Measurements from ENCODE around the gene PLAA.

The PLAA gene

DNA sequence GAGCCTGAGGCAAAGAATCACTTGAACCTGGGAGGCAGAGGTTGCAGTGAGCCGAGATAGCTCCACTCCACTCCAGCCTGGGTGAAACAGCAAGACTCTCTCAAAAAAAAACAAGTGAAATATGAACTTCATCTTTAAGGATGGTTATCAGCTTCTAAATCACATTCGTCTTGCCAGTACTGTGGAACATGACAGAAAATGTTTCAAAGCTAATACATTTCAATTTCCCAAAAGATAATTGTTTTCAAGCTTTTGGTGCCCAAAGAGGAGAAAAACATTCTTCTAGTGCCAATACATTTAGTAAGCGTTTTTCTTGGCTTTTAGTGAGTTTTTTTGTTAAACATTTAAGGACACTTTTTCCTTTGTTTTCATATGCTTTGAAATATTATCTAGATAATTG lies 4.8 kb upstream of the PLAA start:
- H3K36me3 ChIP-seq (ENCODE audit: control insufficient read depth, insufficient read depth, low read length), result no peaks in the 10 kb centered on the region
- H3K27me3 ChIP-seq (ENCODE audit: control insufficient read depth, insufficient read depth, low read length), result no peaks in the 10 kb centered on the region
- H3K27ac ChIP-seq (ENCODE audit: low read depth, low read length), result no peak overlapping the region
- no peaks in the 10 kb centered on the region for H3K4me1 ChIP-seq (ENCODE audit: control insufficient read depth, insufficient read depth, low read length)
- H3K9ac ChIP-seq (ENCODE audit: low read length), result no peak overlapping the region
- no peak overlapping the region for H3K4me3 ChIP-seq (ENCODE audit: low read length)

DNA sequence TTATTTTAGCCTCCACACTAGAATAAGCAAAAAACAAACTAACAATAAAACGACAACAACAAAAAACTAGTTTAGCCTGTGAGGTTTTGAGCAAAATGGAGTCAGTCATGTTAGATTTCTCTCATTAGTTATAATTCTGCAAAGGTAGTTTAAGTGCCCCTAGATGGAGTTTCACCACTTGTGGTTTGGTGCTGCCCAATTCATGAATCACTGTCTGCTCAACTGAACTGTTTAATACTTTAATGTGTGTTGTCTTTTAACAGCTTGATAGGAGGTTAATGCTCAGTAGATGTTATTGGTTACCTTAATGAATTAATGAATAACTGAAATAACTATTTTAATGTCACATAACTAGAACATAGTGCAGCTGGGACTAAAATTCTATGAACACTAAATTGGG lies 3.5 kb upstream of the PLAA start:
- peaks cover 2% of the 10 kb centered on the region for H3K4me1 ChIP-seq (ENCODE audit: control insufficient read depth, insufficient read depth, low read length)
- H3K9ac ChIP-seq (ENCODE audit: low read length), result no peak overlapping the region
- H3K36me3 ChIP-seq (ENCODE audit: control insufficient read depth, insufficient read depth, low read length), result no peaks in the 10 kb centered on the region
- H3K4me3 ChIP-seq (ENCODE audit: low read length), result no peak overlapping the region
- H3K27ac ChIP-seq (ENCODE audit: low read depth, low read length), result no peak overlapping the region
- no peaks in the 10 kb centered on the region for H3K27me3 ChIP-seq (ENCODE audit: control insufficient read depth, insufficient read depth, low read length)

DNA sequence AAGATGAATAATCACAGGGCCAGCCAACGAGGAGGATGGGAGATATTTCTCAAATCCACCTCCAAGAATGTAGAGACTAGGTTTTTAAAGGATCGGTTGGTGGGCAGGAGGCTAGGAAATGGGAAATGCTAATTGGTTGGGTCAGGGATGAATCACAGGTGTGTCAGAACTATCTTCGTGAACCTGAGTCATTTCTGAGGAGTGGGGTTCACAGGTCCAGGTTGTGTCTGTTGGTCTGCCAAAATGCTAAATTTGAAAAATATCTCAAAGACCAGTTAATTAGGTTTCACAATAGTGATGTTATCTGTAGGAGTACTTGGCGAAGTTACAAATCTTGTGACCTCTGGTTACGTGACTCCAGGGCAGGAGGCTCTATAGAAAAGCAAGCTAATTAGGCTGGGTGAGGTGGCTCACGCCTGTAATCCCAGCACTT lies 2.6 kb upstream of the PLAA start:
- Histone ChIP-seq H3K9ac (ENCODE audit: low read length) (no peak overlapping the region), H3K4me1 (ENCODE audit: control insufficient read depth, insufficient read depth, low read length) (peaks cover 4% of the 10 kb centered on the region), H3K36me3 (ENCODE audit: control insufficient read depth, insufficient read depth, low read length) (no peaks in the 10 kb centered on the region), H3K27ac (ENCODE audit: low read depth, low read length) (no peak overlapping the region), H3K27me3 (ENCODE audit: control insufficient read depth, insufficient read depth, low read length) (no peaks in the 10 kb centered on the region), H3K4me3 (ENCODE audit: low read length) (no peak overlapping the region)

DNA sequence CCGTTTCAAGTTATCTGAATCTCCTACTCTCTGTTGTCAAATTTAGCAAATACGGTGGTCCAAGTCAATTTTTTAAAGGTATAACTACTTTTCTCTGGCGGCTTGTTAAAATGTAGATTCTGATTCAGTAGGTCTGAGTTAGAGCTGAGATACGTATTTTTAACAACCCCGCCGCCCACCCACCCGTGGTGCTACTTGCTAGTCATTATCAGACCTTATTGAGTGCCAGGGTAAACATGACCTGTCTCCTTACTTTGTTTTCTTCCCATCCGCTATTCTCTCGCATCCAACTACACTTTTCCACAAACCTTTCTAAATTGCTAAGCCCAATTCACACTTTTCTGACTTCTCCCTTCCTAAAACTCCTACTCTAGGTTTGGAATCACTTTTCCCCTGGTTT lies 694 bp upstream of the PLAA start:
- H3K27me3 ChIP-seq (ENCODE audit: control insufficient read depth, insufficient read depth, low read length), result no peaks in the 10 kb centered on the region
- H3K4me1 ChIP-seq (ENCODE audit: control insufficient read depth, insufficient read depth, low read length), result peaks cover 4% of the 10 kb centered on the region
- H3K36me3 ChIP-seq (ENCODE audit: control insufficient read depth, insufficient read depth, low read length), result no peaks in the 10 kb centered on the region
- peak overlapping the region; percentile 95 for H3K4me3 ChIP-seq (ENCODE audit: low read length)
- H3K27ac ChIP-seq (ENCODE audit: low read depth, low read length), result peak overlapping the region; percentile 97
- no peak overlapping the region for H3K9ac ChIP-seq (ENCODE audit: low read length)

GRCh38 chr9:26945591-26945990 lies 1.5 kb downstream of the PLAA start:
- Histone ChIP-seq H3K27me3 (ENCODE audit: control insufficient read depth, insufficient read depth, low read length) (no peaks in the 10 kb centered on the region), H3K36me3 (ENCODE audit: control insufficient read depth, insufficient read depth, low read length) (no peaks in the 10 kb centered on the region), H3K9ac (ENCODE audit: low read length) (no peak overlapping the region), H3K4me3 (ENCODE audit: low read length) (peak overlapping the region; percentile 95), H3K4me1 (ENCODE audit: control insufficient read depth, insufficient read depth, low read length) (peaks cover 4% of the 10 kb centered on the region), H3K27ac (ENCODE audit: low read depth, low read length) (no peak overlapping the region)

GRCh38 chr9:26940779-26941178 lies 6.3 kb downstream of the PLAA start:
- Histone ChIP-seq H3K36me3 (ENCODE audit: control insufficient read depth, insufficient read depth, low read length) (no peaks in the 10 kb centered on the region), H3K4me1 (ENCODE audit: control insufficient read depth, insufficient read depth, low read length) (peaks cover 4% of the 10 kb centered on the region), H3K27me3 (ENCODE audit: control insufficient read depth, insufficient read depth, low read length) (no peaks in the 10 kb centered on the region), H3K27ac (ENCODE audit: low read depth, low read length) (no peak overlapping the region), H3K4me3 (ENCODE audit: low read length) (no peak overlapping the region), H3K9ac (ENCODE audit: low read length) (no peak overlapping the region)

DNA sequence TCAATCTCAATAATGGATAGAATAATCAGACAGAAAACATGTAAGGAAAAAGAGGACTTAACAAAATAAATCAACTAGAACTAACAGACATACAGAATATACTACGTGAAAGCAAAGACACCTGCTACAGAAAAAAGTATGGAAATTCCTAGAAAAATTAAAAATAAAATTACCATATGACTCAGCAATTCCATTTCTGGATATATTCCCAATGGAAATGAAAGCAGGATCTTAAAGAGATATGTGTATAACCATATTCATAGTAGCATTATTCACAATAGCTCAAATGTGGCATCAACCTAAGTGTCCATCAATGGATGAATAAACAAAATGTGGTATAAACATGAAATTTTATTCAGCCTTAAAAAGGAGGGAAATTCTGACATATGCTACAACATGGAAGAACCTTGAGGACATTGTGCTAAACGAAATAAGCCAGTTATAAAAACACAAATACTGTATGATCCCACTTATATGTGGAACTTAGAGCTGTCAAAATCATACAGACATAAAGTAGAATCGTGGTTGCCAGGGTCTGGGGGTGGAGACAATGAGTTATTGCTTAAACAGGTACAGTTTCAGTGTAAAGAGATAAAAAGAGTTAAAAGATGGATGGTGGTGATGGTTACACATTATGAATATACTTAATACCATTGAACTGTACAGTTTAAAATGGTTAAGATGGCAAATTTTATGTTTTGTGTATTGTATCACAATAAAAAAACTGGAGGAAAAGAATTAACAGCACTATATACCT lies 6.9 kb downstream of the PLAA start:
- Histone ChIP-seq H3K27ac (ENCODE audit: low read depth, low read length) (no peak overlapping the region), H3K36me3 (ENCODE audit: control insufficient read depth, insufficient read depth, low read length) (no peaks in the 10 kb centered on the region), H3K27me3 (ENCODE audit: control insufficient read depth, insufficient read depth, low read length) (no peaks in the 10 kb centered on the region), H3K4me3 (ENCODE audit: low read length) (no peak overlapping the region), H3K4me1 (ENCODE audit: control insufficient read depth, insufficient read depth, low read length) (no peaks in the 10 kb centered on the region), H3K9ac (ENCODE audit: low read length) (no peak overlapping the region)

DNA sequence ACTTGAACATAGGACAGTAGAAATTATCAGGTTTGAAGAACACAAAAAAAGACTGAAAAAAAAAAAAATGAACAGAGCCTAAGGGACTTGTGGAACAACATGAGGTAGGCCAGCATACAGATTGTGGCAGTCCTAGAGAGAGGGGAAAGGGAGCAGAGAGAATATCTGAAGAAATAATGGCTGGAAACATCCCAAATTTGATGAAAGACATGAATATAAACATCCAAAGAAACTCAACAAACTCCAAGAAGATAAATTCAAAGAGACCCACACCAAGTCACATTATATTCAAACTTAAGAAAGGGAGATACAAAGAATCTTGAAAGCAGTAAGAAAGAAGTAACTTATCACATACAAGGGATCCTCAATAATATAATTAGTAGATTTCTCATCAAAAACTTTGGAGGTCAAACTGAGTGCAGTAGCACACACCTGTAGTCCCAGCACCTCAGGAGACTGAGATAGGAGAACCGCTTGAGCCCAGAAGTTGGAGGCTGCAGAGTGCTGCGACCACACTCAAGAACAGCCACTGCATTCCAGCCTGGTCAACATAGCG lies 9.1 kb downstream of the PLAA start:
- Histone ChIP-seq H3K27me3 (ENCODE audit: control insufficient read depth, insufficient read depth, low read length) (no peaks in the 10 kb centered on the region), H3K27ac (ENCODE audit: low read depth, low read length) (no peak overlapping the region), H3K4me3 (ENCODE audit: low read length) (no peak overlapping the region), H3K9ac (ENCODE audit: low read length) (no peak overlapping the region), H3K4me1 (ENCODE audit: control insufficient read depth, insufficient read depth, low read length) (no peaks in the 10 kb centered on the region), H3K36me3 (ENCODE audit: control insufficient read depth, insufficient read depth, low read length) (no peaks in the 10 kb centered on the region)

- Histone ChIP-seq H3K4me3 (ENCODE audit: low read length) (no peak overlapping the region), H3K4me1 (ENCODE audit: control insufficient read depth, insufficient read depth, low read length) (no peaks in the 10 kb centered on the region), H3K36me3 (ENCODE audit: control insufficient read depth, insufficient read depth, low read length) (no peaks in the 10 kb centered on the region), H3K9ac (ENCODE audit: low read length) (no peak overlapping the region), H3K27ac (ENCODE audit: low read depth, low read length) (no peak overlapping the region), H3K27me3 (ENCODE audit: control insufficient read depth, insufficient read depth, low read length) (no peaks in the 10 kb centered on the region)
Measured at GRCh38 chr9:26935847-26936246, 11.2 kb downstream of the PLAA start.

GRCh38 chr9:26928902-26929495 lies 18.0 kb downstream of the PLAA start:
- Histone ChIP-seq H3K9ac (ENCODE audit: low read length) (no peak overlapping the region), H3K27me3 (ENCODE audit: control insufficient read depth, insufficient read depth, low read length) (no peaks in the 10 kb centered on the region), H3K4me3 (ENCODE audit: low read length) (no peak overlapping the region), H3K4me1 (ENCODE audit: control insufficient read depth, insufficient read depth, low read length) (no peaks in the 10 kb centered on the region), H3K27ac (ENCODE audit: low read depth, low read length) (no peak overlapping the region), H3K36me3 (ENCODE audit: control insufficient read depth, insufficient read depth, low read length) (peaks cover 9% of the 10 kb centered on the region)

DNA sequence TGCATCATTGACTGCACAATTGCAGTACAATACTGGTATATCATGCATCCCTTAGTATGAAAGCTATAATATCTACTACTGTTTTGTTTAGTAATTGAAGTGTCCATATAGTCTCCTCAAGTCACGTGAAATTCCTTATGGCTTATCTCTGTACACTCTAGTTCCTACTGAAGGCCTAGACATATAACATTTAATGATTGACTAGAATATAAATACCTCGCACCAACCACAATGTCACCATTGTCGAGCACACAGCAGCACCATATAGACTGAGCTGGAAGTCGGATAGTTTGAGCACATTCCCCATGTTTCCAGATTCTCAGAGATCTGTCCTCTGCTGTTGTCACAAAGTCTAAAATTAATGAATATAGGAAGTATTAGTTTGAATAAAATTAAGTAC lies 21.4 kb downstream of the PLAA start:
- H3K4me3 ChIP-seq (ENCODE audit: low read length), result no peak overlapping the region
- H3K27me3 ChIP-seq (ENCODE audit: control insufficient read depth, insufficient read depth, low read length), result no peaks in the 10 kb centered on the region
- peaks cover 21% of the 10 kb centered on the region for H3K36me3 ChIP-seq (ENCODE audit: control insufficient read depth, insufficient read depth, low read length)
- H3K27ac ChIP-seq (ENCODE audit: low read depth, low read length), result no peak overlapping the region
- H3K4me1 ChIP-seq (ENCODE audit: control insufficient read depth, insufficient read depth, low read length), result no peaks in the 10 kb centered on the region
- H3K9ac ChIP-seq (ENCODE audit: low read length), result no peak overlapping the region

GRCh38 chr9:26919698-26920097 lies 27.3 kb downstream of the PLAA start:
- Histone ChIP-seq H3K4me3 (ENCODE audit: low read length) (no peak overlapping the region), H3K27me3 (ENCODE audit: control insufficient read depth, insufficient read depth, low read length) (no peaks in the 10 kb centered on the region), H3K4me1 (ENCODE audit: control insufficient read depth, insufficient read depth, low read length) (no peaks in the 10 kb centered on the region), H3K36me3 (ENCODE audit: control insufficient read depth, insufficient read depth, low read length) (peaks cover 25% of the 10 kb centered on the region), H3K9ac (ENCODE audit: low read length) (no peak overlapping the region), H3K27ac (ENCODE audit: low read depth, low read length) (no peak overlapping the region)
